ENCODE measurements around the gene KATNIP.

DNA sequence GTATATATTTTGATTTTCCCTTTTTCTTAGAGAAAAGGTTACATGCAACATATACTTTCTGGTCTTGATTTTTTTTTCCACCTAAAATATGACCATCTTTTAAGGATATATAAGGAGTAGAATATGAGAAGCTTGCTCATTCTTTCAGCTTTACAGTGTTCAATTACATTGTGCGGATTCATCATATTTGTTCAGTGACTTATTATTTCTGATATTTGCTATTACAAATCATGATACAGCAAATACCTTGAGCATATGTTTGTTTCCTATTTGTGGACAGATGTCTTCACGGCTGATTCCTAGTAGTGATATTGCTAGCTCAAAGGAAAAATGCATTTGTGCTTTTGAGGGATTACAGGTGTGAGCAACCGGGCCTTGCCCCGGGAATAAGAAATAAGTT lies 18.1 kb downstream of the KATNIP start:
- TF ChIP-seq, protein P1, sequence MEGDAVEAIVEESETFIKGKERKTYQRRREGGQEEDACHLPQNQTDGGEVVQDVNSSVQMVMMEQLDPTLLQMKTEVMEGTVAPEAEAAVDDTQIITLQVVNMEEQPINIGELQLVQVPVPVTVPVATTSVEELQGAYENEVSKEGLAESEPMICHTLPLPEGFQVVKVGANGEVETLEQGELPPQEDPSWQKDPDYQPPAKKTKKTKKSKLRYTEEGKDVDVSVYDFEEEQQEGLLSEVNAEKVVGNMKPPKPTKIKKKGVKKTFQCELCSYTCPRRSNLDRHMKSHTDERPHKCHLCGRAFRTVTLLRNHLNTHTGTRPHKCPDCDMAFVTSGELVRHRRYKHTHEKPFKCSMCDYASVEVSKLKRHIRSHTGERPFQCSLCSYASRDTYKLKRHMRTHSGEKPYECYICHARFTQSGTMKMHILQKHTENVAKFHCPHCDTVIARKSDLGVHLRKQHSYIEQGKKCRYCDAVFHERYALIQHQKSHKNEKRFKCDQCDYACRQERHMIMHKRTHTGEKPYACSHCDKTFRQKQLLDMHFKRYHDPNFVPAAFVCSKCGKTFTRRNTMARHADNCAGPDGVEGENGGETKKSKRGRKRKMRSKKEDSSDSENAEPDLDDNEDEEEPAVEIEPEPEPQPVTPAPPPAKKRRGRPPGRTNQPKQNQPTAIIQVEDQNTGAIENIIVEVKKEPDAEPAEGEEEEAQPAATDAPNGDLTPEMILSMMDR (IDR thresholded peaks at IDR 0.05) = no peak
- no peak for TF ChIP-seq POLR2A (IDR thresholded peaks at IDR 0.05)

Data from Peyer's patch (tissue), 4 donors.